ENCODE measurements around the gene OGFOD2. TPM values are rescaled to one million over a fixed set of nuclear protein-coding genes. Genes with fewer than 3 reads are reported as not detected.
A peak's percentile ranks its signal among the peaks of the same experiment; 100 is the strongest.

OGFOD2 gene
- total RNA-seq, 2 donors from 2014 or later = 22.2 to 22.4 TPM

DNA sequence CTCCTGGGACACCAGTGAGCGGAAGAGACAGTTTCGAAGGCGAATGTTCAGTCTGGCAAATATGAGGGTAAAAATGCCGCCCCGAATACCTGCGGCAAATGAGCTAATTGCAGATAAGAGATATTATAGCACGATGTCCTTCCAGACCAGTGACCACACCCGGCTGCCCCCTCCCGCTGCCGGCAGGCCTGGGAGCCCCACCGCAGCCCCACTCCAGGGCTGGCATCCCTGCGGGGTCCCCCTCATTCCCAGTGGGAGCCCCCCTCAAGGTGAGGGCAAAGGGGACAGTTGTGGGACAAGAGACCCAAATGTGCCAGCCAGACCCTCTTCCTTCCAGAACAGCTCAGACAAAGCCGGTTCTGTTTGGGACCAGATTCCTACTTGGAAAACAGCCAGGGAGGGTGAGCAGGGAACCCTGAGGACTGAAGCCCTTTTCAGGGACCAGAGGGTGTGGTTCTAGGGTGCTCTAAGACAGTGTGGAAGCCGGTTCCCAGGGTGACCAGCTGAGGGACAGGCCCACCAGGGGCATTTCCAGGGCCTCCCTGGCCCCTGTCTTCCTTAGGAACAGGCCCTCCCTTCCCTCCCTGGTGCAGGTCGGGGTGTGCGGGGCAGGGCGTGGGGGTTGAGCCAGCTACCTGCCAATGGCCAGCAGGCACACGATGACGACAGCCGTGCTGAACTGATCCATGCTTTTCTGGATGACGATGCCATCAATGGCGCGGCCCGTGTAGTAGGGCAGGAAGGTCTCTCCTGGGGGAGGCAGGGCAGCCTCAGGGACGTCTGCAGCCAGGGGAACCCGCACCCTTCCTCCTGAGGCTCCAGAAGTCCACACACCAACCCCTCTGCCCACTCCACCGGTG, 25.0 kb upstream of the OGFOD2 start:
- intact Hi-C loops (cut with DNase I, micrococcal nuclease) = loop anchor here (5.0 kb wide), 3 partner anchors 88 to 158 kb away; no protein-coding TSS in a partner anchor
- DNase-seq = no peak
- ATAC-seq = no peak

DNA sequence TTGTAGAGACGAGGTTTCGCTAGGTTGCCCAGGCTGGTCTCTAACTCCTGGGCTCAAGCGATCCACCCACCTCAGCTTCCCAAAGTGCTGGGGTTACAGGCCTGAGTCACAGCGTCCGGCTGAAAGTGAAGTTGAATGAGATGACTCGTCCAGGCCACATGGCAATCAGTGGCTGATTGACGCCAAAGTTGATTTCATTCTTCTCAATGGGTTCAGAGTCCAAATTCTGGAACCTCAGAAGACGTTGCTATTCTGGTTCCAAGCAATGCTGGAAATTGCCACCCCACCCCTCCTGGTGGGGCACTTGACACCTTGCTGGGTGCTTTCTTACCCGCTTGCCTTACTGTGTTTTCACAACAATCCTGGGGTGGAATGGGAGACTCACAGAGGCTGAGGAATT, 23.6 kb upstream of the OGFOD2 start:
- peak; percentile 60 to 63 for DNase-seq
- peak; percentile 69 for ATAC-seq
- intact Hi-C loops (cut with DNase I, micrococcal nuclease) = loop anchor here (5.0 kb wide), 3 partner anchors 89 to 159 kb away; no protein-coding TSS in a partner anchor

DNA sequence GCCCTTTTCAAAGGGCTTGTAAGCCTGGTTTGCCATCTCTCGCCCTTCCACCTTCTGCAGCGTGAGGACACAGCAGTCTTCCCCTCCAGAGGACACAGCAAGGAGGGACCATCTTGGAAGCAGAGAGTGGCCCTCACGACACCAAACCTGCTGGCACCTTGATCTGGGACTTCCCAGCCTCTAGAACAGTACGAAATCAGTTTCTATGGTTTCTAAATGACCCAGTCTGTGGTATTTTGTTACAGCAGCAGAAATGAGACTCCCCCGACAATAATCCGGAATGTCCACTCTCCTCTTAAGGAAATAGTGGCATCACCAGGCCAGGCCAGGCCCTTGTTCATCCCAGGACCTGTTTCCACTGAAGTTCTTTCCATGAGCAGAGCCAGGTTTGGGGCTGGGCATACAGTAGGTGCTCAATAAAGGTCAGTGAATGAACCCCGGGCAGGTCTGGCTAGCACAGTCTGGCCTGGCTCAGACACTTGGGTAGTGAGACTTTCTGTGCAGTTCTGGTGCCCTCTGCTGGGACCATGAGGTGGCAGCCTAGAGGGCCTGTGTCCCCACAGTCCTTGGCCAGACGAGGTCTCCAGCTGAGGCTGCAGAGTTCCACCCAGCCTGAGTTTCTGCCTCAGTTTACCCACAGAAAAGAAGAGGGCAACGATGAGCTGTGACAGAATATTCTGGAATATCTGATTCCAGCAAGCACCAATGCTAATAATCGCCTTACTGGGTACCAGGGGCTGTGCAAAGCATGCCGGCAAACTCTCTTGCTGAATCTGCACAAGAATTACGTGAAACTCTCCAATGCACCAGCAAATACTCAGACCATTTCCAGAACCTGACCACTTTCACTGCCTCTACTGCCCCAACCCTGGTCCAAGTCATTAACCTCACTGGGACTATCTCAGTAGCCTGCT, 22.8 kb upstream of the OGFOD2 start:
- intact Hi-C loops (cut with DNase I, micrococcal nuclease) = loop anchor here (5.0 kb wide), 3 partner anchors 90 to 160 kb away; no protein-coding TSS in a partner anchor
- DNase-seq = peak; percentile 81 to 84
- ATAC-seq = peak; percentile 83

DNA sequence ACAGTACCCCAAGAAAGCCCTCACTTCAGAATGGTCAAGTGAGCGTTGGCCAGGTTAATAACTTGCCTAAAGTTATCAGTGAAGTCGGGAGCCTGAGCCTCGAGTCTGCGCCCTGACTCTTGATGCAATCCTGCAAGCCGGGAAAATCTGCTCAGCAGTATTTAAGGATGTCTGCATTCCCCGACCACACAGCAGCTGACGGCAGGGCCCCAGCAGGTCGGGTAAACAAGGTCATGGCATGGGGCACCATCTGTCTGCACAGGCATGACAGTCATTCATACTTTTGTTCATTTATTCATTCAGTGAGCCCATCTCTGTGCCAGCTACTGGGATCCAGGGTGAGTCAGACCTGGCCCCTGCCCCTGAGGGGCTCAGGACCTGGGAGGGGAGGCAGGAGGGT, 19.9 kb upstream of the OGFOD2 start:
- DNase-seq (no peak), ATAC-seq (no peak)
- intact Hi-C loops (cut with DNase I, micrococcal nuclease) = no loop called here

DNA sequence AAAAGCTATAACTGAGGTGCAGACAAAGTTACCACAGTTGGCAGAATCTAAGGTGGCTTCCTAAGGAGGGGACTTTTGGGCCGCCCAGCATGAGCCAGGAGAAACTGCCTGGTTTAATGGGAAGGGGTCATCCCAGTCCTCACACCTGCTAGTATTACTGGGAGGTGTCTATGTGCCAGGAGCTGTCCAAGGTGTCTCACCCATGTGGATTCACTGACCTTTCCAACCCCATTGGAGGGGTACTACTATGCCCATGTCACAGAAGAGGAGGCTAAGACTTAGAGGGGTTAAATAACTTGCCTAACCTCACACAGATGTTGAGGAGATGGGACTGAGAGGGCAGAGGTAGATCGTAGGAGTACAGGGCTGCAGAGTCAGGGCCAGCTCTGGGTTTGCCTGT, 19.0 kb upstream of the OGFOD2 start:
- DNase-seq (no peak), ATAC-seq (no peak)
- intact Hi-C loops (cut with DNase I, micrococcal nuclease) = no loop called here

DNA sequence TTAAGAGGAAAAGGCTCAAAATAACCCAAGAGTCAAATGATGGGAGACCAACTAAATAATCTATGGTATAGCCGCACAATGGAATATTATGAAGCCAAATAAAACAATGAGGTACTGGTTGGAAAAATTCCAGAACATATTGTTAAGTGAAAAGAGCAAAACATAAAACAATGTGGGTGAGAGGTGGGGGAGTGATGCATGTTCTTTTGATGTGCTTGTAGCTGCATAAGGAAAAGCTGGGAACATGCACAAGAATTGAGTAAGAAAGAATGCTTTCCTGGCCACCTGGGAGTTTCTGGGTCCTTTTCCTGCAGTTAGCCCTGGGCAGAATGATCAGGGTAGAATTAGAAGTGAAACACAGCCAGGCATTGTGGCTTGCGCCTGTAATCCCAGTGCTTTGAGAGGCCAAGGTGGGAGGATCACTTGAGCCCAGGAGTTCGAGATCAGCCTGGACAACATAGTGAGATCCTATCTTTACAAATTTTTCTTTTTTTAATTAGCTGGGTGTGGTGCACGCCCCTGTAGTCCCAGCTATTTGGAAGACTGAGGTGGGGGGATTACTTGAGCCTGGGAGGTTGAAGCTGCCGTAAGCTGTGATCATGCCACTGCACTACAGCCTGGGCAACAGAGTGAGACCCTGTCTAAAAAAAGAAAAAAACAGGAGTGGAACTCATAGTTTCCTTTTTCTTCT, 16.7 kb upstream of the OGFOD2 start:
- no peak for ATAC-seq
- DNase-seq = no peak
- intact Hi-C loops (cut with DNase I, micrococcal nuclease) = no loop called here

DNA sequence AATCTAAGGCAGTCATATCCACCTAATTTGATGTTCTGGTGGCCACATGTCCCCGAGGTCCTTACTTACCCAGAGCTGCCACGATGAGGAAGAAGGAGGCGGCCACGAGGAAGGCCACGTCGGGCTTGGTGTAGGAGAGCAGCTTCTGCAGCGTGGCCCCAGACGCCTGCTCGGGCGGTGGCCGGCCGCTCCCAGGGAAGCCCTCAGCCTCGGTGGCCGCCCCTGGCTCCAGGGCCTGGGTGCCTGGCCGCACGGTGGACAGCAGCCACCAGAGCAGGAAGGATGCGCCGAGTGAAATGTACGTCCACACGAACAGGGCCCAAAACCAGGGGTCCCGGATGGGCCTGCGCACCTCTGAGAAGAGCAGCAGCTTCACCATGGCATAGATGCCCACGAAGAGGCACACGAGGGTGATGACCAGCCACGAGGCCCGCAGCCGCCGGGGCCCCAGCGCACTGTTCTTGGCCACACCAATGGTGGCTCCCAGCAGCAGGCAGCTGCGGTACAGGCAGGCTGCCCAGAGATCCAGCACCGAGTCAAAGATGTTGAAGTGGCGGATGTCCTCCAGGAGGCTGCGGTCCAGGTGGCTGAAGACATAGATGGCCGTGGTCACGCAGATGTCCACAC, 15.4 kb upstream of the OGFOD2 start:
- DNase-seq (no peak), ATAC-seq (no peak)
- intact Hi-C loops (cut with DNase I, micrococcal nuclease) = no loop called here

DNA sequence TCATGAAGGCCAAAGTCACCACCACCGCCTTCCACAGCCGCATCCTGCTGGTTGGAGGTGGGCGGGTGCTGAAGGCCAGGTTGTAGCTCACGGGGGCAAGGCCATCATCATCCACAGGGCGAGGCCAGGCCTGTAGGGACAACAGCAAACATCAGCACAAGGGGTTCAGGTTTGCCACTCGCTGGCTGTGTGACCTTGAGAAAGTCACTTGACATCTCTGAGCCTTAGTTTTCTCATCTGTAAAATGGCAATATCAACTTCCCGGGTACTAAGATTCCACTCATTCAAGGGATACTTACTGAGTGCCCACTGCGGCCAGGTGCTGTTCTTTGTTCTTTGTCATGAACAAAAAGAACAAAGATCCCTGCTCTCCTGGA, 14.9 kb upstream of the OGFOD2 start:
- ATAC-seq = no peak
- peak in 1 of 2 donors; percentile 9 for DNase-seq
- intact Hi-C loops (cut with DNase I, micrococcal nuclease) = no loop called here

DNA sequence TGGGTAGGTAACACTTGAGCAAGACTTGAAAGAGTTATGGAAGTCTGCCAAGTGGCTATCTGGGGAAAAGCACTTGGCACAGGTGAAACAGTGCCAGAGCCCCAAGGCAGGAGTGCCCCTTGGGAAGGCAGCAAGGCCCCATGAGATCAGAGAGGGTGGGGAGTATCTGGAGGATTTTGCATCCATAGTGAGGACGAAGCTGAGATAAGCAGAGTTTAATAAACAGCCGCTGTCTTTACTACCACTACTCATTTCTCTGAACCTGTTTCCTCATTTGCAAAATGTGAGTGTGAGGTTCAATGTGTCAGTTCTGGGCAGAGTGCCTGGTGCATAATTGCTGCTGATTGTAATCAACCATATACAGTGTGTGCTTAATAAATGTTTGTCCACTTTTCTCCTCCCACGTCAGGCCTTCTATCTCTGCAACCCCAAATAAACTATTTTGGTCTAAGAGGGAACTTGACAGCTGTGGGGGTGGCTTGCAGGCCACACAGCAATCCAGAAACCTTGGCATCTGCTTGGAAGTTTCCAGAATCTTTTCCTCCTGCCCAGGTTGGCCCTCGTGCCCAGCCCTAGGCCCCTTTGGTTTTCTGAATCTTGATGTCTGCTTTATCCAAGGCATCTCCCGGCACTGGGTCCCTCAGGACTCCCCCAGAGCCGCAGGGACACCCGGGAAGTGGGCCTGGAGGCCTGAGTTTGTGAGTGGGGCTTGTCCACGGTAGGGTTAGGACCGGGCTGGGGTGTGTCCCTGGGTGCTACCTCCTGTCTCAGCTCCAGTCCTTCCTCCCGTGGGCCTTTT, 13.3 kb upstream of the OGFOD2 start:
- intact Hi-C loops (cut with DNase I, micrococcal nuclease) = no loop called here
- peak; percentile 59 for ATAC-seq
- peak; percentile 26 to 75 for DNase-seq

DNA sequence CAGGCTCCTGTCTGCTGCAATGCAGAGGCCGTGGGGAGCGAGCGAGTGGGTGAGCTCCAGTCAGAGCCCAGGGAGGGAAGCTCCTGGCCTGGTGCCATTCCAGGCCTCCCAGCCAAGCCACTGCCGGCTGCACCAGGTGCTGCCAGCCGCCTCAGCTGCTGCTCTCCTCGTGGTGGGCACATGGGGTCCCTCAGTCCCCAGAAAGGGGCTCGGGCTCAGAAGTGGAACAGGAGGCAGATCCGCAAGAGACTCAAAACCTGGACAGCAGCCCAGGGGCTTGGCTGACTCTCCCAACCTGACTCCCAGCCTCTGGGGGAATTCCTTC, 11.1 kb upstream of the OGFOD2 start:
- DNase-seq (no peak), ATAC-seq (no peak)
- intact Hi-C loops (cut with DNase I, micrococcal nuclease) = no loop called here

DNA sequence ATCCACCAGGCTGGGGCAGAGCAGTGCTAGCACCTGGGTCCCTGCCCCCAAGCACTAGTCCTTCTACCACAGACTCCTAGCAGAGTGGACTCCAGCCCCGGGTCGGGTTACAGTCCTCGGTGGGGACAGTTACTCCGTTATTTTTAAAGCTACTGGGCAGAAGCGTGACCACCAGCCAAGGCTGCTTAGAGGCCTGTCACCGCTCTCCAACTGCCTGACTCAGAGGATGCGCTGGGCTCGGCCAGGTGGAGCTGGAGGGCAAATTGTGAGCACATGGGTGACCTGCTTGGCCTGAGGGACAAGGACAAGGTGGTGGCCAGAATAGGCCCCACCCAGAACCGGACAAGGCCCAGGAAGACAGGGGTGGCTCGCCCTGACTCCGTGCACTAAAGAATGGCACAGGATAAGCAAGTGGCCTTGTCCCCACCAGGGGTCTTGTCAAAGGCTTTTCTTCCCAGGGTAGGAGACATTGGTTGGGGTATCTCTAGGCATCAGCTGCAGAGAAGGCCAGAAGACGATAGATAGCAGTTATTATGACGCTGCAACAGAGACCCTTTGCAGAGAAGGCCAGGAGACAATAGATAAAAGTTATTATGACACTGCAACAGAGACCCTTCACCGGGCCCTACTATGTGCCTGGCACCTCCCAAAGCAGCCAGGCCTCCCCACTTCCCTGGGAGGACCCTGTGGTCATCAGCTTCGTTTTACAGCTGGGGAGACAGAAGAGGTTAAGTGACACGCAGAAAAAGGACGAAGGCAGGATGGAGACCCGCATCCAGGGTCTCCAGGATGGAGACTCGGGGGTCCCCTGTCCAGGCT, 10.4 kb upstream of the OGFOD2 start:
- ATAC-seq = no peak
- DNase-seq = no peak
- intact Hi-C loops (cut with DNase I, micrococcal nuclease) = no loop called here

DNA sequence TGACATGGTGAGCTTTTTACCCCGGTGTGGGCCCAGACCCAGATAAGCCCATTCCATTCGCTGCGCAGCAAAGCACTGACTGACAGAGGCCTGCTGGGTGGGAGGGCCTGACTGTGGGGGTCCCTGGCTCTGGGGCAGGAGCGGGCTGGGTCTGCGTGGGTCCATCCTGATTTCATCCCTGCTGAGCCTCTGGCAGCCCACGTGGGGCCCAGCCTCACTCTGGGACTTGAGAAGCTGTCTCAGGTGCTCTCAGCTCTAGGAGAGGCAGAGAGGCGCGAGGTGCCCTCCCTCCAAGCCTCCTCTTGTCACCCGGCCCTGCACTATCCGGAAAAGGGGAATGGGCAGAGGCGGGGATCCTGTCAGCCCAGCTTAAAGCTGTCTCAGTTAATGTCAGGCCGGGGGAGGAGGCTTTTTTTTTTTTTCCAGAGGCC, 9.7 kb upstream of the OGFOD2 start:
- ATAC-seq (no peak), DNase-seq (no peak)
- intact Hi-C loops (cut with DNase I, micrococcal nuclease) = no loop called here

DNA sequence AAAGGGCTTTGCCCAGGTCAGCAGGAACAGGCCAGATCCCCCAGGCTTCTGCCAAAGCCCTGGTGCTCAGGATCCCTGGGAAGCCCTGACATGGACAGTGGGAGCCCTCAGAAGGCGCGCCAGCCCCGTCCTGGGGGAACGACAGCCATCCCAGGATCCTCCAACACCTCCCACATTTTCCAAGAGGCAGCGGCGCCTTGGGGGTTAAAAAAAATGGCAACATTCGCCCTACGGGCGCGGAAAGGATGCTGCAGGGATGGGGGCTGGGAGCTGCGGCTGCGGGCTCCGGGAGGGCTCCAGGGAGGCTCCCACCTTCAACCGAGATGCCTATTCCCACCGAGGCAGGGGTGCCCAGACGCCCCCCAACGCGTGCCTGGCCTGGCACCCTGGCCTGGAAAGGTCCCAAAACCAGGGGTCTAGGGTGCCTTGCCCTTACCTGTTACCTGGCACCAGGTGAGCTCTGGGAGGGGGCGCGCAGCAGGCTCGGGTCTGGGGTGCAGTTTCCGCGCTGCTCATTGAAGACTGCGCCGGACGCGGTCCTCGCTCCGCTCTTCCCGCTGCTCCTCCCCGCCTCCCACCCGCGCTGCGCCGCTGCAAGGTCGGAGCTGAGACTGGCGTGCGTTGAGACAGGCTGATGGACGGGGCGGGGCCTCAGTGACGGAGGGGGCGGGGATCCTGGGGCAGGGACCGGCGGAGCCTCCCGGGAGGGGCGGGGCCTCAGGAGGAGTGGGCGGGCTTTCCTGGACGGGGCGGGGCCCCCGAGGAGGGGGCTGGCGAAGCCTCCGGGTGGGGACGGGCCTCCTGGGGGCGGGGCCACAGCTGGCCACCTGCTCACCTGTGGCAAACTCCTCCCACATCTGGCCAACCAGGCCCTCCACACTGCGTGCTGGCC, 8.9 kb upstream of the OGFOD2 start, which contains the start of gene ABCB9:
ABCB9 (minus strand) TSS at position 613 of the 892 bp plus-strand sequence. CDS start 6,228 bp downstream, outside the sequence.
- ATAC-seq (peak; percentile 87), DNase-seq (peak; percentile 95 to 97)
- intact Hi-C loops (cut with DNase I, micrococcal nuclease) = no loop called here

DNA sequence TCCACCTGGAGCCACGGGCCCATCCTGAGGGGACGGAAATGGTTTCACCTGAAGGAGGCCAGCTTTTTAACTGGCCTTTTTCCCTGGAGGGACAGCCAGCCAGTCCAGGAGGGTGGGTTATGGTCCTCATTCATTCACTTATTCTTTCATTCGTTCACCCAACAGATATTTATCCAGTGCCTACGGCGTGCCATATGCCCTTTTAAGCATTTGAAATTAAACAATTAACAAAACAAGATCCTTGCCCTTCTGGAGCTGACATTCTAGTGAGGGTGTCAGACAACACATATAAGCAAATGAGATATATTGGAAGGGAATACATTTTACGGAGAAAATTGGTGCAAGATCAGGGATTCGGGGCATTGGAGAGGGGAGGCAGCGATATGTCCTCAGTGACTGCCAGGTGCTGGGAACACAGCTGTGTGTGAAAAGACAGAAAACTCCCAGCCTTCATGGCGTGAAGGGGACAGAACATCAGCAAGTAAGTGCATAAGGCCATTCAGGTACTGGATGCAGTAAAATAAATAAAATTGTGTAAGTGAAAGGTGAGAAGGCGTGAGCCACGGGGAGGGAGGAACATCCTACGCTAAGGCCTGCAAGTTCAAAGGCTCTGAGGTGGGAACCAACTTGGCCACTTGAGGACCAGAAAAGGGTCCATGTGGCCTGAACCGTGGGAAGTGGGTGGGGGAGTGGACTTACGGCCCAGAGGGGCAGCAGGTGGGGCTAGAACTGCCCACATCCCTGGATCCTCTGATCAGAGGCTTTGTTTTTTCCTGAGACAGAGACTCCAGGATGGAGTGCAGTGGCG, 8.1 kb upstream of the OGFOD2 start:
- no peak for DNase-seq
- ATAC-seq = peak; percentile 10
- intact Hi-C loops (cut with DNase I, micrococcal nuclease) = no loop called here

DNA sequence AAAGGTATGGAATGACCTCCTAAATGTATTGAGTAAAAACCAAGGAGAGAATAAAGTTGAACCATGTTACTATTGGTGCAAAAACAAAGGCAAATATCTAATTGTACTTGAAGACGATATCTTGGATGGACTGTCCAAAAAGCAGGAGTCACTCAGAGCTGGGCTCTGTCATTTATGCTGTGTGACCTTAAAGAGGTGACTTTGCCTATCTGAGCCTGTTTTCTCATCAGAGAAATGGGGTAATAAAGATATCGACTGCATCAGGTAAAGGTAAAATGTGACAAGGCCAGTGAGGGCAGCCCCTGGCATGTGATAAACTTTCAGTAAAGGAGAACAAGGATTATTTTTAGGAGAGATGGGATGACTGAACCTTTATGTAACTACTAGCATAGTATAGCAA, 6.9 kb upstream of the OGFOD2 start:
- intact Hi-C loops (cut with DNase I, micrococcal nuclease) = no loop called here
- ATAC-seq = no peak
- no peak for DNase-seq
